Coronary artery (tissue), 2 donors: ENCODE measurements around the gene PIP5K1B.

Experiments used
- DNase-seq: peaks from one replicate; pipeline ENCODE4 v3.0.0-alpha.2; 2017; ENCODE audit warnings: low spot score
- H3K27ac ChIP-seq, 2 donors: fragments of 200-600 bp; sonication (generic); one replicate each; pipeline ENCODE4 v1.5.1; 2016 to 2019
- H3K4me3 ChIP-seq: fragments of 200-600 bp; sonication (generic); 2 replicates; pipeline ENCODE4 v1.5.1; 2016; ENCODE audit warnings: mild to moderate bottlenecking, moderate library complexity
- CTCF ChIP-seq: fragments of 200-600 bp; sonication (generic); IDR thresholded peaks from one replicate; pipeline ENCODE4 v1.5.1; 2019; ENCODE audit warnings: antibody characterized with exemption

PIP5K1B gene

GRCh38 chr9:68707801-68708488, 2.9 kb downstream of the PIP5K1B start:
- Histone ChIP-seq H3K4me3 (no peak overlapping the region), H3K27ac (no peak overlapping the region)
- no peak for DNase-seq
- no peak for TF ChIP-seq CTCF

- DNase-seq = no peak
- TF ChIP-seq CTCF = no peak
- H3K4me3 ChIP-seq = no peak overlapping the region
- H3K27ac ChIP-seq = no peak overlapping the region
These were observed 3.5 kb downstream of the PIP5K1B start for GRCh38 chr9:68708513-68708912.

DNA sequence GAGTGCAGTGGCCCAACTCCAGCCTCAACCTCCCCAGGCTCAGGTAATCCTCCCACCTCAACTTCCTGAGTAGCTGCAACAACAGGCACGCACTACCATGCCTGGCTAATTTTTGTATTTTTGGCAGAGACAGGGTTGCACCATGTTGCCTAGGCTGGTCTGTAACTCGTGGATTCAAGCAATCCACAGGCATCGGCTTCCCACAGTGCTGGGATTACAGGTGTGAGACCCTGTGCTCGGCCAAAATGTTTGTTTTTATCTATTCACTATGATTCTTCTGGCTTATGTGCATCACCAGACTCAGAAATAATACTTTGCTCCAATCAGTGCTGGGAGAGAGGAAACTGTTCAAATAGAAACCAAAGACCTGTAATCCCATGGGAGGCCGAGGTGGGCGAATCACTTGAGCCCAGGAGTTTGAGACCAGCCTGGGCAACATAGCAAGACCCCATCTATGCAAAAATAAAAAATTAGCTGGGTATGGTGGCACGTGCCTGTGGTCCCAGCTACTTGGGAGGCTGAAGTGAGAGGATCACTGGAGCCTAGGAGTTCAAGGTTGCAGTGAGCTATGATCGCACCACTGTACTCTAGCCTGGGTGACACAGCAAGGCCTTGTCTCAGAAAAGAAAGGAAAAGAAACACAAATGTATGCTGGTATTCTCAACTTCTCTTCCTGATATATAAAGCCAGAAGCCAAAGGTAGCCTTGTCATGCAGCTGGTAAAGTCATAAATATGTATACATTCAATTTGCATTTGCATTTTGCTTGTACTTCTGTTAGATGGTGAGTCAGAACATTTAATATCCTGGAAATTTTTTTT, 4.5 kb downstream of the PIP5K1B start:
- no peak overlapping the region for H3K4me3 ChIP-seq
- H3K27ac ChIP-seq = no peak overlapping the region
- no peak for TF ChIP-seq CTCF
- no peak for DNase-seq

GRCh38 chr9:68710111-68710471, 5.1 kb downstream of the PIP5K1B start:
- DNase-seq = no peak
- TF ChIP-seq CTCF = no peak
- no peak overlapping the region for H3K27ac ChIP-seq
- no peak overlapping the region for H3K4me3 ChIP-seq

DNA sequence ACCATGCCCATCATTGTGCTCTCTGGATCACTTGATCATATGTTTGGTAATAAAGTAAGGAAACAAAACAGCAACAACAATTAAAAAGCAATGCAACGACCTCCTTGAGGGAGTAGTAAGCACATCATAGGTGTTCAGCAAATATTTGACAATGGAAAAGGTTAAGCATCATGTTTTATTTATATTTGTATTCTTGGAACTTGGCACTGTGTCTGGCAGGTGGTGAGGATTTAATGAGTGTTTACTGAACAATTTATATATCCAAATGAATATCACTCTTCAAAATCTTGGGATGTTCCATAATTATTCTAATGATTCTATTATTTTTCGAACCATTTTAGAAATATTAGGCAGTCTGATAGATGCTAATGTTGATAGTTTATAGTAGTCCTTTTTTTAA, 6.2 kb downstream of the PIP5K1B start:
- no peak overlapping the region for H3K4me3 ChIP-seq
- TF ChIP-seq CTCF = no peak
- no peak overlapping the region for H3K27ac ChIP-seq
- DNase-seq = no peak

- DNase-seq = no peak
- Histone ChIP-seq H3K27ac (no peak overlapping the region), H3K4me3 (no peak overlapping the region)
- TF ChIP-seq CTCF = no peak
These were observed 6.9 kb downstream of the PIP5K1B start for GRCh38 chr9:68711932-68712331.
